HG03575 (cell line): Measurements from ENCODE around the gene DNAH7.
"Not testable (repeated sequence)": the region's sequence is repeated elsewhere in the genome, so short reads cannot be mapped to it uniquely, and the experiment has no call there.

ENCODE experiments used
- ATAC-seq: cut with Tn5 transposase; IDR thresholded peaks from one replicate; pipeline ENCODE4 v1.9.1; 2021; ENCODE audit not compliant: unreplicated experiment, insufficient number of reproducible peaks, low FRiP score; ENCODE audit errors: extremely low read depth

Gene DNAH7

GRCh38 chr2:196068271-196069209, at the start of gene DNAH7:
Gene DNAH7 (minus strand): TSS chr2:196068837. CDS start chr2:196068711, 126 bp downstream.
- peak; percentile 87 for ATAC-seq

DNA sequence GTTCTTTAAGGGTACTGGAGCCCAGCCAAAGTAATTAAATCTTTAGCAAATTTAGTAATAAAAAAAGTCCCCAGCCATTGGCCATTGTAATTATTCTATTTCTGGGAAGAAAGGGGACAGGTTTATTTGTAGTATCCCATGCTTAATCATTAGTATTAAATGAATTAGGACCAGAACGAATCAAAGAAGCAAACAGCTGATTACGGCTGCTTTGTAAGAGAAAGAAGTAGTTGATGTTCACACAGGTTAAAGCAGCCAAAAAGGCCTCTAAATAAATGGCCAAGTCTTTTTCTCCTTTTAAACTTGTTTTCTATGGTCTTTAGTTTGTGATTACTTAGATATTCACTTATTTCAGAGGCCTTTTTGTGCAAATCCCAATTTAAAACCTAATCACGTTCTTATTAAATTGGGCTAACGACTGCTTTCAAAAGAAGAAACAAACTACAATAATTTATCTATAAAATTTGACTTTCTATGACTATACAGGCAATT, 48.6 kb upstream of the DNAH7 start:
- ATAC-seq = no peak

DNA sequence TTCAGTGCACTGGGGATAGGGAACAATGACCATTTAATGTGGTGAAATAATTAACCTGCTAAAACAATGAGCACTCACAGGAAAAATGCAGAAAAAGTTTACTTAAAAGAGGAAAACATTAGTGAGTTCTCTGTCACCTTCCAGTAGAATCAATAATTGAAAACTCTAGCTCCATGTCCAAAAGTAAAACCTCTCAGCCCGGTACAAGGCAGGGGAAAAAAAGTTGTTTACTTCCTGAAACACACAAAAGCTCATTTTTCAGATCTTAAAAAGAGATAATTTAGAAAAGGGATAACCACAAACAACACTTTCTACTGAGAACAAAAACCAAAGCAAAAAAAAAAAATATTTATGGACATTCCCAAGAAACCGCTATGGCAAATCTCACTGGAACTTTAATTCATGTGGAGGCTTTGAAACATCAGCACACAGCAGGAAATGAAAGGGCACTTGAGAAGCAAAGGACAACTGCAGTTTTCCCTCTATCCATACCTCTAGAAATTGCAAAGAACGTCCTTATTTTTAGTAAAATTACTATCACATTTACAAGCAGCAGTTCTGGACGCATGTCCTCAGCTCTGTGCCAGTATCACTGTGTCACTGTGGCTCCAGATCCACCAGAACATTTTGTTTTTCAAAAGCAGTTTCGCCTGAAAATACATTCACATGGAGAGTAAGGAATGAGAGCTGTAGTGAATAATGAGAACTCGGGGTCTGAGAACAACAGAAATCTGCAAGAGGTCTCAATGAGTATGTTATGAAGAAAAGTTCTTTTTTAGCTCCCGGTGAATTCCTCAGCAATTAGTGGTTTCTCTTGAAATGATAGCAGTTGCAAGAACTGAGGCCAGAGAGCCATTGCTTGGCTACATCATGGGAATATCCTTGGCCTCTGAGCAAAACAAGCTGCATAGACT, 44.7 kb upstream of the DNAH7 start:
- no peak for ATAC-seq

- ATAC-seq = no peak
Measured at GRCh38 chr2:196112418-196113034, 43.9 kb upstream of the DNAH7 start.

DNA sequence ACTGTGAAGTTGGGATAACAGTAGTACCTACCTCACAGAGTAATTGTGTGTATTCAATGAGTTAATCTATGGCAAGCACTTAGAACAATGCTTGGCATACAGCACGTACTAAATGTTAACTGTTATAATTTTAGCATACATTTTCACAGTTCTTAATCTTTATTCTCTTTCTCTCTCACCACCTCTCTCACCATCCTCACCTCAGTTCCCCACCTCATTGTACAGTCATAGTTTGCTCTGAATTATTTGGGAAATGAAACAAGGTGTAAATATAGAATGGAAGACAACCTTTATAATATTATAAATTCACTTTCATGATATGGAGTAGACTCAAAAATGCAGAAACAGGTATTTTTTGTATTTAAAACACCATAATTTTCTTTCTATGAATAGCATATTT, 40.0 kb upstream of the DNAH7 start:
- no peak for ATAC-seq

- no peak for ATAC-seq
Measured at GRCh38 chr2:196105951-196106350, 37.3 kb upstream of the DNAH7 start.

DNA sequence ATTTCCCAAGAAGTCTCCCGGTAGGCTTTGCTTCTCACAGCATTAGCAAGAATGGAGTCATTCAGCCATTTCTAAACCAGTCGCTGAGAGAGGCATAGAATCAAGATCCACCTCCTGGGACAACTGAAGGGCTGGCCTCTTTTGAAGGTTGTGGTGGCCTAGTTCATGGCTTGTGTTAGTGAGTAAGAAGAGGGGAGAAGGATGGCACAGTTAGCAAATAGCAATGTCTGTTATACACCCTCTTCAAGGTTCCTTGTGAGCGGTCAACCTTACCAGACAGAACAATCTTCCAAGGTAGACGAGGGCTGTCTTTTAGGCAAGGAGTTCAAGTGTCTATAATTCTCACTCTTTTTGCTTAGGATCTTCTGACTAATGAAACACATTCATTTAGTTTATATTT, 35.4 kb upstream of the DNAH7 start:
- ATAC-seq = no peak

DNA sequence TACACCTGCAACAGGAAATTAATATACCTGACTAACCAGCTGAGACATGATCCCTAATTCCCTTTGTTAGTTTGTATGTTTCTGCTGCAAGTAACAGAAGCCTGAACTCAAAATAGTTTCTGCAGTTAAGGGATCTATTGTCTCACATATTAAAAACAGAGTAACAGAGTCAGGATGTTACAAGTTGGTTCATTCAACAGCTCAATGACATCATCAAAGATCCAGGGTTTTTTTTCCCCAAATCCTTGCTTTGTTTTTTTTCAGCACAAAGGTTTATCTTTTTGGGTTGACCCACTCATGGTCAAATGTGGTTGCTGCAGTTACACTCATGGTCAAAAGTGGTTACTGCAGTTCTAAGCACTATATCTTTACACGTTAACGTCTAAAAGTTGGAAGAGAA, 35.0 kb upstream of the DNAH7 start:
- no peak for ATAC-seq

GRCh38 chr2:196101325-196101991, 32.8 kb upstream of the DNAH7 start:
- ATAC-seq = peak; percentile 88

GRCh38 chr2:196099916-196100315, 31.3 kb upstream of the DNAH7 start:
- no peak for ATAC-seq

GRCh38 chr2:196097864-196098660, 29.4 kb upstream of the DNAH7 start:
- ATAC-seq = no peak

- ATAC-seq = no peak
Measured at GRCh38 chr2:196096982-196097745, 28.5 kb upstream of the DNAH7 start.

- no peak for ATAC-seq
Measured at GRCh38 chr2:196096264-196096663, 27.6 kb upstream of the DNAH7 start.

DNA sequence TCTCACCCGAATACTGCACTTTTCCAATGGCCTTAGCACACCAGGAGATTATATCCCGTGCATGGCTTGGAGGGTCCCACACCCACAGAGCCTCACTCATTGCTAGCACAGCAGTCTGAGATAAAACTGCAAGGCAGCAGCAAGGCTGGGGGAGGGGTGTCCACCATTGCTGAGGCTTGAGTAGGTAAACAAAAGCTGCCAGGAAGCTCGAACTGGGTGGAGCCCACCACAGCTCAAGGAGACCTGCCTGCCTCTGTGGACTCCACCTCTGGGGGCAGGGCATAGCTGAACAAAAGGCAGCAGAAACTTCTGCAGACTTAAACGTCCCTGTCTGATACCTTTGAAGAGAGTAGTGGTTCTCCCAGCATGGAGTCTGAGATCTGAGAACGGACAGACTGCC, 20.8 kb upstream of the DNAH7 start:
- ATAC-seq = not testable (repeated sequence)

- no peak for ATAC-seq
Measured at GRCh38 chr2:196088203-196088602, 19.6 kb upstream of the DNAH7 start.

DNA sequence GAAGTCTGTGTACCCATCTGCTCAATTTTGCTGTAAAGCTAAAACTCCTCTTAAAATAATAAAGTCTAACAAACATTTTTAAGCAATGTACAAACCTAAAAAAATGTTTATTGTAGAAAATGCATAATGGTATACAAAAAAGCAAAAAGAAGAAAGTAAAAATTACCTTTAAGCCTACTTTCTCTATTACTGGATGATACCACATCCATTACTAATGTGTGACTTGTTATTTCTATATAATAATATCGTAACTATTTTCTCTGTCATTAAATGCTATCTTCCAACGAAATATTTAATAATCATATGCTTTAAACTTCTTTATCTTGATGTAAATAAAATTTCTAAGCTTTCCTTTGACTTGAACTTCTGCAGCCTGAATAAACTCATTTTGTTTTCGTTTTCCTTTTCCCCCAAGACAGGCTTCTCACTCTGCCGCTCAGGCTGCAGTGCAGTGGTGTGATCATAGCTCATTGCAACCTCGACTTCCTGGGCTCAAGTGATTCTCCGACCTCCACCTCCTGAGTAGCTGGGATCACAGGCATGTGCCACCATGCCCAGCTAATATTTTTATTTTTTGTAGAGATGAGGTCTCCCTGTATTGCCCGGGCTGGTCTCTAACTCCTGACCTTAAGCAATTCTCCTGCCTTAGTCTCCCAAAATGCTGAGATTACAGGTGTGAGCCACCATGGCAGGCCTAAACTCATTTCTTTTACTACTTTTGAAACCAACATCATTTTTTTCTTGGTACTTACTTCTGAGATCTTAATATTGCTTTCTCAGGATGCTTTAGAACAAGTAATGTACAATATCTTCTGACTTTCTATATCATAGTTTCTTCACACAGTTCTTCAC, 18.1 kb upstream of the DNAH7 start:
- no peak for ATAC-seq
